22Rv1 (cell line): ENCODE measurements around the gene CDK5R2.

Experiments used
- ZFX ChIP-seq: fragments of 450-650 bp; IDR thresholded peaks from 2 replicates; pipeline ENCODE4 v1.6.1; 2017; ENCODE audit warnings: antibody characterized with exemption, borderline replicate concordance
- TF ChIP-seq, protein P1 (sequence below): fragments of 450-650 bp; IDR thresholded peaks from 2 replicates; pipeline ENCODE4 v1.5.1; 2017; ENCODE audit warnings: mild to moderate bottlenecking

- TF ChIP-seq, protein P1, sequence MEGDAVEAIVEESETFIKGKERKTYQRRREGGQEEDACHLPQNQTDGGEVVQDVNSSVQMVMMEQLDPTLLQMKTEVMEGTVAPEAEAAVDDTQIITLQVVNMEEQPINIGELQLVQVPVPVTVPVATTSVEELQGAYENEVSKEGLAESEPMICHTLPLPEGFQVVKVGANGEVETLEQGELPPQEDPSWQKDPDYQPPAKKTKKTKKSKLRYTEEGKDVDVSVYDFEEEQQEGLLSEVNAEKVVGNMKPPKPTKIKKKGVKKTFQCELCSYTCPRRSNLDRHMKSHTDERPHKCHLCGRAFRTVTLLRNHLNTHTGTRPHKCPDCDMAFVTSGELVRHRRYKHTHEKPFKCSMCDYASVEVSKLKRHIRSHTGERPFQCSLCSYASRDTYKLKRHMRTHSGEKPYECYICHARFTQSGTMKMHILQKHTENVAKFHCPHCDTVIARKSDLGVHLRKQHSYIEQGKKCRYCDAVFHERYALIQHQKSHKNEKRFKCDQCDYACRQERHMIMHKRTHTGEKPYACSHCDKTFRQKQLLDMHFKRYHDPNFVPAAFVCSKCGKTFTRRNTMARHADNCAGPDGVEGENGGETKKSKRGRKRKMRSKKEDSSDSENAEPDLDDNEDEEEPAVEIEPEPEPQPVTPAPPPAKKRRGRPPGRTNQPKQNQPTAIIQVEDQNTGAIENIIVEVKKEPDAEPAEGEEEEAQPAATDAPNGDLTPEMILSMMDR = no peak
- no peak for TF ChIP-seq ZFX
These were observed 4.7 kb upstream of the CDK5R2 start for GRCh38 chr2:218954541-218955300.
